Measurements from ENCODE around the gene EGFR.

DNA sequence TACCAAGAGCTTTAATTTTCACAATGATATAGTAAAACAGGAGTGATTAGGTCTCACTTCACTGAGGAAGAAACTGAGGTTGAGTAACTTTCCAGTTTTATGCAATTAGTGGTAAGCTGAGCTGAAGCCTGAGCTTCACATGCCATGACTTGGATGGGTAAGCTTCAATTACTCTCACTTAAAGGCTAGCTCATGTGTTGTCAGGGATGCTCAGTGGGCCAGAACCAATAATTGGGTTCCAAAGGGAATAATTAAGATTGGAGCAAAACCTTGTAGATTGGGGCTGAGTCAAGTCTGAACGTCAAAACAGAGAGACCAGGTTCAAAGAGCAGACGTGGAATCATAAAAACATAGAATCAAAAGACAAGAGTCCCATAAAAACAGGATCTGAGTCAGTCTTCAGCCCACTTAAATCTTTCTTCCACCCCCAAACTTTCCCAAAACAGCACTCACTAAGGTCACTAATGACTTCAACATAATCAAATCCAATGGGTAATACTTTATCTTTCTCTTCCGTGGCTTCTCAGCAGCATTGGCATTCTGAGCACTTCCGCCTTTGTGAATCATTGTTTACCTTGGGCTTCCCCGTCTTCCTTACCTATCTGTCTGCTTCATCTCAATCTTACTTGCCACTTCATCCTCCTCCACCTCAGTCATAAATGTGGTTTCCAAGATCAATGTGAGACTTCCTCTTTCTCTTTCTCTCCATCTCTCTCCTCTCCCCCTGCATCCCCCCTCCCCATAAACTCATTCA, 23.0 kb upstream of the EGFR start:
- TF ChIP-seq, protein P1, sequence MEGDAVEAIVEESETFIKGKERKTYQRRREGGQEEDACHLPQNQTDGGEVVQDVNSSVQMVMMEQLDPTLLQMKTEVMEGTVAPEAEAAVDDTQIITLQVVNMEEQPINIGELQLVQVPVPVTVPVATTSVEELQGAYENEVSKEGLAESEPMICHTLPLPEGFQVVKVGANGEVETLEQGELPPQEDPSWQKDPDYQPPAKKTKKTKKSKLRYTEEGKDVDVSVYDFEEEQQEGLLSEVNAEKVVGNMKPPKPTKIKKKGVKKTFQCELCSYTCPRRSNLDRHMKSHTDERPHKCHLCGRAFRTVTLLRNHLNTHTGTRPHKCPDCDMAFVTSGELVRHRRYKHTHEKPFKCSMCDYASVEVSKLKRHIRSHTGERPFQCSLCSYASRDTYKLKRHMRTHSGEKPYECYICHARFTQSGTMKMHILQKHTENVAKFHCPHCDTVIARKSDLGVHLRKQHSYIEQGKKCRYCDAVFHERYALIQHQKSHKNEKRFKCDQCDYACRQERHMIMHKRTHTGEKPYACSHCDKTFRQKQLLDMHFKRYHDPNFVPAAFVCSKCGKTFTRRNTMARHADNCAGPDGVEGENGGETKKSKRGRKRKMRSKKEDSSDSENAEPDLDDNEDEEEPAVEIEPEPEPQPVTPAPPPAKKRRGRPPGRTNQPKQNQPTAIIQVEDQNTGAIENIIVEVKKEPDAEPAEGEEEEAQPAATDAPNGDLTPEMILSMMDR (IDR thresholded peaks at IDR 0.05) = no peak
- TF ChIP-seq POLR2AphosphoS5 (IDR thresholded peaks at IDR 0.05) (no peak), EP300 (IDR thresholded peaks at IDR 0.05) (no peak), POLR2A (IDR thresholded peaks at IDR 0.05; ENCODE audit: low read depth) (no peak)

Data from esophagus muscularis mucosa (tissue), 4 donors.